Pons (tissue), 1 donor: ENCODE measurements around the gene PAPOLA.

Source experiments
- DNase-seq: peaks from one replicate; pipeline ENCODE4 v3.0.0-alpha.2; 2016; ENCODE audit warnings: low spot score

PAPOLA gene

DNA sequence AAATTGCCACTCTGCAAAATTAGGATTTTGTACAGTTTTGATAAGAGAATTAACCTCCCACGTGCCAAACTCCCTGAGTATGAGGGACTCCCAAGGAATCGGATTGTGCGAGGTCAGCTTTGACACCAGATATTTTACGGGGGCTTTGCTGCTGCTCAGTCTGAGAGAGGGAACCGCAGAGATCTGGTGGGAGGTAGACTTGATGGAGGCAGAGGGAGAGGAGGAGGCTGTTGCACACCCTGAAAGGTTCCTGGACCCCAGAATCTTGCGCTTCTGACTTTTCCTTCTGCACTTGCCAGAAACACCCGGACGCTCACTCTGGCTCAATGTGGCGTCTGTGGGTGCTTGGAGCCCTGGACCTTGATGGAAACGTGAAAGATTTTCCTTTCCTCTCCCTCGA lies 83.9 kb downstream of the PAPOLA start:
- DNase-seq, result no peak

DNA sequence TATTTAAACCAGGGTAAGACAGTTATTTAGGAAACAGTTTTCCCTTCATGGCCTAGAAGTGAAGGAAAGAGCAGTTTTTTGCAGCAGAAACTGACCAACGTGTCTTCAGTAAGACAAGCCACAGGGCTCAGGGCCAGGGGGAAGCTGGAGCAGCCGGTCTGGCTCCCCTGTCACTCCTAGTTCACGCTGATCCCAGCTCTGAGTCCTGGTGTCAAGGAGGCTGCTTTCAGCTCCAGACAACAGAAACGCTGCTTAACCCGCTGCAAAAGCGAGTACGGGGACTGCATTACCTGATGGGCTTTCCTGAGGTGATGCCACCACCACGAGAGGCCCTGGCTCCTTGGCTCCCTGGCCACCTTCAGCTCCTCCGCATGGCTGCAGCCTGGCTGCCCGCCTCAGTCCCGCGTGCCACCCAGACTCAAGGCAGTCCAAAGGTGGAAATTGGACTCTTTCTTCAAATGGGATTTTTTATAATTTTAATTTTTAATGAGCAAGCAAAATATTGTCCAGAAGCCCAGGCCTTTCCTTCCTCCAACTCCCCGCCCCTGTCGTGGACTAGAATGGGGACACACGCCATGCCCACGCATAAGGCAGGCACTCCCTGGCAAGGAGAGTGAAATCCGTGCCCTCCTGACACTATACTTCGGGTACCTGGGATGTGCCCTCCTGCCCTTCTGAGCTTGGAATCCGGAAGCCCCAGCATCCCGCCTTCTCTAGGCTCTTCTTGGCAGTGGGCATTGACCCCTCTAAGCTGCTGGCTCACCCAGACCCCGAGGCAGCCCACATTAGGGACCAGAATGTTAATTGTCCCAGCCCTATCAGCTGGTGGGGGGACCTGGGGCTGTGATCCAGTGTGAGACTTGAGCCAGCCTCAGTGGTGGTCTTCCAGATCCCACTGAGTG lies 85.0 kb downstream of the PAPOLA start:
- DNase-seq, result no peak

DNA sequence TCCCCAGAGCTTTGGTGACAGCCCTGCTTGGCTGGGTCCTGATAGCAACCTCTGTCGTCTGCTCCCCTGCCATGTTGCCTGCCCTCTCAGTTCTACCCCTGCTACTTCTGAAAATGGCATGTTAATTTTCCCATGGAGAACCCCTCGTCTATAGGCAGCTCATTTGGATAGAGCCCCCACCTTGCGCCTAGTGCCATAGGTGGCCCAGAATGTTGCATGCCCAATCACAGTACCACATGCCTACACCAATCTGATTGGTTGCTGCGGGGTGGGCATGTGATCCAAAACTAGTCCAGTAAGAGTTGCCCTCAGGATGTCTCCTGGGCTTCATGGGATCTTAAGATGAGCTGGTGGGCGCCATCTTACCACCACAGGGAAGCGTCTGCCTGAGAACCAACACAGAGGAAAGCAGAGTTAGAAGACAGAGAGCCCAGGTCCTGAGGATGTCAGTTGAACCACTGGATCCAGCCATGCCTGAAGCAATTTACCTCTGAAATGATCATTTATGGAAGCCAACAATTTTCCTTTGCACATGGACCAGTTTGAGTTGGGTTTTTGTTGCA lies 85.7 kb downstream of the PAPOLA start:
- DNase-seq, result no peak

- no peak for DNase-seq
These were observed 86.5 kb downstream of the PAPOLA start for GRCh38 chr14:96588410-96589257.

DNA sequence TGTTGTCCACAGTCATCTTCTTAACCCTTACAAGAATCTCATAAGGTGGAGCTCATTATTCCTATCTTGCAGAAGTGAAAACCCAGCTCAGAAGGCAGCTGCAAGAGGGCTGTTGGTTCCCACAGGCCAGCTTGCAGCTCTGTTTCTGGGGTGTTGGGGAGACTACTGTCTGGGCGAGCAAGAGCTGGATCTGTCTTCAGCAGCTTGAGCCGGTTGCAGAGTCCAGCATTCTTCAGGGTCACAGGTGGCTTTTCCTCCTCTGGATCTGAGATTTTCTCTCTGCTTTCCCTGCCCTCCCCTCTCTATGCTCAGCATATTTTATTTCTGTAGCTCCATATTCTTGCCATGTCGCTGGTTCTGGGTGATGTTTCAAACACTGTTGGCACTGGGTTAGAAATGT lies 87.4 kb downstream of the PAPOLA start:
- no peak for DNase-seq

DNA sequence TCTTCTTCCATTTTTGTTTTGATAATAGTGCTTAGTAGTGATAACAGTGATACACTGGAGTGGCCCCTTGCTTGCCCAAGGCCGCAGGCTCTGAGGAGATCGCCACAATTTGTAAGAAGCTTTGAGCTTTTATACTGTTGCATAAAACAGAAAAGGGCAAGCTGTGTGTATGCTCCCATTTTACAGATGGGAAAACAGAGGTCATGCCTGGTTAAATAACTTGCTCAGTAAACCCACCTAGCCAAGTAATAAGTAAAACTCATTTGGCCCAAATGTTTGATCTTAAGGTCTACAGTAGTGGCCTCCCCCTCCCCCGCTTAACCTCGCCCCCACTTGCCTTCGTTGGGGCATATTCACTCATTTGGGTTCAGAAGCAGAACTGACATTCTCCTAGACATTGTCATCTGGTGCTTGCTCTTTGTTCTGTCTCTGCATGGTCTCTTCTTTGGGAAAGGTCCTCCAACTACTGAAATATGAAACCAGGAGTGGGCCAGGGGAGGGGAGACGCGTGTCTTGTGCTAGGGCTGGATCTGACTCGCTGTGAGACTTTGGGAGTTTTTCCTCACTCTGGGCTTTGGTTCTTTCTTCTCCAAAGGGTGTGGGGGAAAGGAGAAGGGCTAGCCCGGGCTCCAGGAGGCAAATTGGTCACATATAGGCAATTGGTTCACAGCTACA lies 88.1 kb downstream of the PAPOLA start:
- no peak for DNase-seq

- DNase-seq, result peak; percentile 11
These were observed 90.6 kb downstream of the PAPOLA start for GRCh38 chr14:96592591-96593386.

DNA sequence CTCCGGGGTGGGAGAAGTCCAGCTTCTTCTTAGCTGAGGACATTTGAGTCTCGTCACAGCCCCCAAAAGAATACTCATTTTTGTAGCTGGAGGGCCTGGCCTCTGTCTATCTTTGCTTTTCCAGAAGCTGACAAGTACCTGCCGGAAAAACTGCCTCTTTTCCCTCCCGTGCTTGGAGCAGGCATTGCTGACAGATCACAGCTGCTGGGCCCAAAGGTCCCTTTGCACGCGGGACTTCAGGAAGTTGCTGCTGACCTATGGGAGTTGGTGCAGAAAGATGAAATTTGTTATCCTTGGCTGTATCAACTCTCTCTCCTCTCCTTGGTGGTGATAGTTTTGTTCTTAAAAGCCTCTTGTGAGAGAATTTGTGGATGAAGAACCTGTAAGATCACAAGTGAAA lies 92.8 kb downstream of the PAPOLA start:
- no peak for DNase-seq

DNA sequence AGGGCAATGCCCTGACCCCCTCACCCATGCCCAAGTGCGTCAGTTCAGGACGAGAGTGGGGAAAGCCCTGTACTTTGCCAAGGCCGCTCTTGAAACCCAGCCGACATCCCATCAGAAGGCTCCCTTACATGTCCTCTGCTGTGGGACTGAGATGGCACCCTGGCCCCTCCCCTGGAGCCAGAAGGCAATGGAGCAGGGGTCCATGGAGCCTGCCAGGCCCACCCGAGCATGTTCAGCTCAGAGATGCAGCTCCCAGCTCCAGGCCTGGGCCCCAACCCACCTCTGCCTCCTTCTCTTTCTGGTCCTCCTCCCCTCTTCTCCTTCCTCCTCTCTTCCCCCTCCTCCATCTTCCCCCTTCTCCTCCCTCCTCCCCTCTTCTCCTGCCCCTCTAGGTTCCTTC lies 95.5 kb downstream of the PAPOLA start:
- DNase-seq, result no peak

DNA sequence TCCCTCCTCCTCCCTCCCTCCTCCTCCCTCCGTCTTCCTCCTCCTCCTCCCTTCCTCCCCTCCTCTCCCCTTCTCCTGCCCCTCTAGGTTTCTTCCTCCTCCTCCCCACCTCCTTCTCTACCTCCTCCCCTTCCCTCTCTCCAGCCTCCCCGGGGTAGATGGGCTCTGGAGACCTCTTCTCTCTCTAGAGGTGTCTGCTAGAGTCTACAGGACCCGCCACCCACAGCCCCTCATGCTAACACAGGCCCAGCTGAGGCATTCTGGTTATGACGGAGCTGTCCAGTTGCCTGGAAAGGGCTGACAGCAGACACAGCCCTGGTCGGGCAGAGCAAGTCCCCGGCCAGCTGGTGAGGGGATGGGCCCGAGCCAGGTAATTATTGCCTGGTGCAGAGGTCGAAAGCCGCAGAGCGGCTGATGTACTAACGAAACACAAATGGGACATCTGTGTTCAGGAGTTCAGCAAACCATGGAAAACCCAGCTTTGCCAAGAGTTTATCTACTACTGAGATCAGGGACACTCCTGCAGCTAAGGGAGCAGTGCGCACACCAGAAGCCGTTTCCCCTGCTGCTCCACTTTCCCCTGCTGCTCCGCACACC lies 96.2 kb downstream of the PAPOLA start:
- DNase-seq, result no peak

GRCh38 chr14:96599076-96599475 lies 96.9 kb downstream of the PAPOLA start:
- no peak for DNase-seq

- DNase-seq, result no peak
These were observed 100.0 kb downstream of the PAPOLA start for GRCh38 chr14:96602186-96602585.

DNA sequence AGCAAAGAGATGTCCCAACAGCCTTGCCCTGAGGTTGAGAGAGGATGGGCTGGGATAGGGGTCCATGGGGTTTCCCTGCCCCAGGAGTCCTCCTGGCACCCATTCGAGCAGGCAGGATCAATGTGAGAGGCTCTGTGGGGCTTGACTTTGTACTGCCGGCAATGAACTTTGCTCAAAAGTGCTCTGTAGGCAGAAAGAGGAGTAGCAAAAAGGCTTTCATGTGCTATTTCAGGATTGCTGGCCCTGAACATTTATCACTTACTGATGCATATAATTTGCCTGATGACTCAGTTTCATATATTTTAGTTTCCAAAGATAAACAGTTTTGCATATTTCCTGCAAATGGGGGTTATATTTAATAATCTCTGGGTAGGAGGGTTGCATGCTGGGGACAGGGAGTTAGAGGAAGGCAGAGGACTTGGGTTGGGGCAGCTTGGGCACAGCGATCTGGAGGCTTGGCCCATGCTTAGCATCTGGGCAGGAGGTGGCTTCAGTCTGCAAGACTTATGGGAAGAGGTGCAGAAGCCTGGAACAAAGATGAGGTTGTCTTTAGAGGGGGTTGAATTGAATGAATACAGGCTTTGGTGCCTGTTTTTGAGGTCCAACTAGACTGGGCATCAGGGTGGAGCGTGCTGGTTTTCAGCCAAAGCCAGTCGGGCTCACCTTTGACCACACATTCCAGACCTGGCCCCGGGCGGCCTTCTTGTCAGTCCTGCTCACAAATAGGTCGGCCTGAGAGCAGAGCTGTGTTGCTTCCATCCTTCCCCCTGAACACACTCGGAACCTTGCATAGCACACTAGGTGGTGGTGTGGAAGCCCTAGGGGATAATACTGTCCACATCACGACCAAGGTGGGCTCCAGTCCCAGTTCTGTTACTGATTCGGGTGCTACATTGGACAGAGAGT lies 101.4 kb downstream of the PAPOLA start:
- DNase-seq, result no peak

DNA sequence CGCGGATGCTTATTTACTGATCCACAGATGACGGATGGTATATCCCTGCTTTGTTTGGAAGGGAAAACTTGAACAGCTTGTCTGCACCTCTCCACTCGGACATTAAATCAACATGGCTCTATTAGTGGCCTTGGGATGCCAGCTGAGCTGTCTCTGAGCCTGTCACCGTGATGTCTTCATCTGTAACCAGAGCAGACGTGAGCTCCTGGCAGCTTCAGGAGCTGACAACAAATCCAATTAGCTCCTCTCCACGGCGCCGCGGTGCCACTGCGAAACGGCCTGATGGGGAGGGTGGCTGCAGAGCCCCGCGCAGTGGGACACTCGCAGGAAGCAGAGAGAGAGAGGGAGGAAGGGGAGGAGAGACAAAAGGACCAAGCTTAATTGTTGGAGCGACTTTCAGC lies 112.3 kb downstream of the PAPOLA start:
- no peak for DNase-seq

- DNase-seq, result no peak
These were observed 114.1 kb downstream of the PAPOLA start for GRCh38 chr14:96616161-96616721.
